HG03442 (cell line): Measurements from ENCODE around the gene LYPD3.
"Not testable (repeated sequence)": the region's sequence is repeated elsewhere in the genome, so short reads cannot be mapped to it uniquely, and the experiment has no call there.

Experiments used
- ATAC-seq: cut with Tn5 transposase; IDR thresholded peaks from one replicate; pipeline ENCODE4 v1.9.1; 2021; ENCODE audit warnings: mild to moderate bottlenecking, moderate library complexity; ENCODE audit not compliant: unreplicated experiment

LYPD3 gene

DNA sequence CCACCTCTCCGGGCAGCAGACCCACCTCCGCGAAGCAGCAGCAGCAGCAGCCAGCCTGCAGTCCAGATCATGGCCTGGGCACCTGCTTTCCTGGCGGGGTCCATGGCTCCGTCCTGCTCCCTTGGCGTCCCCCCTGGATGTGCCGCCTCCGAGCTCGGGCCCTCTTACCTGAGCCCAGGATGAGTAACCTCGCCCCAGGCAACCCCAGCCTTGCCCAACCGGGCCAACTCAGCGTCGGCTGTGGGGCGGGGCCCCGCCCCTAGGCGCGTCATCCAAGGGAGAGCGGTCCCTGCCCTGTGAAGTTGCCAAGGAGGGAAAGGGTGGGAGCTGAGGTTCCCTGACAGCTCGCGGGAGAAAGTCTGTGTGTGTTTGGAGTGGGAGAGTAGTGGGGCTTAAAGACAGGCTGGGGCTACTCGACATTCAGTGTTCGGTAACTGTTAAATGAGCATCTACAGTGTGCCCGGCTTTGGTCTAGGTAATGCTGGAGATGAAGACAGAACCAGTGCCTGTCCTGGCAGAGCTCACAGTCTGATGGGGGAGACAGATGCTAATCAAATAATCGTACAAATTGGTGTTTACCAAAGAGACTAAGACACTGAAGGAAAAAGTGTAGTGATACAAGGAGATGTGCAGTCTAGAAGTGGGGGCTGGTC lies at the start of gene LYPD3:
Gene LYPD3, minus strand, starts transcription at position 141 of the 653 bp plus-strand sequence. Its CDS starts 37 bp downstream, at position 104.
- ATAC-seq: no peak

DNA sequence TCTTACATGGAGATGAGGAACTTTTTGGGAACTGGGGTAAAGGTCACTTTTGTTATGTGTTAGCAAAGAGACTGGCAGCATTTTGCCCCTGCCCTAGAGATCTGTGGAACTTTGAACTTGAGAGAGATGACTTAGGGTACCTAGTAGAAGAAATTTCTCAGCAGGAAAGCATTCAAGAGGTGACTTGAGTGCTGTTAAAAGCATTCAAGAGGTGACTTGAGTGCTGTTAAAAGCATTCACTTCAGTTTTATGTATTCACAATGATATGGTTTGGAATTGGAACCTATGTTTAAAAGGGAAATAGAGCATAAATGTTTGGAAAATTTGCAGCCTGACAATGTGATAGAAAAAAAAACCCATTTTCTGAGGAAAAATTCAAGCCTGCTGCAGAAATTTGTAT lies 47.0 kb upstream of the LYPD3 start:
- ATAC-seq: not testable (repeated sequence)

DNA sequence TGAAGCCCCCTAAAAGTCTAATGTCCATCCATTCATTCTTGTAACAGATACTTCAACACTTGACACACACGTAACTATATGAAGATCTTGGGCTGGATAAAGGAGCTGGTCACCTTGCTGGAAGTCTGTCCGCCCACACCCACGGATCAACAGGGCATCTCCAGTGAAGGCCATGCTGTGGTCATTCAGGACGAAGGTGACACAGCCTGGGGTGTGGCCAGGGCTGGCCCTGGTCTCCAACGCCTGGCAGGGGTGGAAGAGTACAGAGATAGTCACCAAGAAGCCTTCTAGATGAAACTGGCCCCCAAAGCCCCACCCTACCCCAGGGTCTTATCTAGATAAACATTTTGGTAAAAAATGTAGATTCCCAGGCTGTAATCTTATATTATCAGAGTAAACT lies 45.9 kb upstream of the LYPD3 start:
- no peak for ATAC-seq

DNA sequence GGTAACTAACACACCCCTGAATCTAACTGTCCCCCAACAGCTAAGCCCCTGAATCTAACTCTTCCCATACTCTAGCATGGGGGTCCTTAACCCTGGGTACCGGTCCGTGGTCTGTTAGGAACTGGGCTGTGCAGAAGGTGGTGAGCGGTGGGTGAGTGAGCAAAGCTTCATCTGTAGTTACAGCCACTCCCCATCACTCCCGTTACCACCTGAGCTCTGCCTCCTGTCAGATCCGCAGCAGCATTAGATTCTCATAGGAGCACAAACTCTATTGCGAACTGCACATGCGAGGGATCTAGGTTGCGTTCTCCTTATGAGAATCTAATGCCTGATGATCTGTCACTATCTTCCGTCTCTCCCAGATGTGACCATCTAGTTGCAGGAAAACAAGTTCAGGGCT lies 45.3 kb upstream of the LYPD3 start:
- ATAC-seq: no peak

DNA sequence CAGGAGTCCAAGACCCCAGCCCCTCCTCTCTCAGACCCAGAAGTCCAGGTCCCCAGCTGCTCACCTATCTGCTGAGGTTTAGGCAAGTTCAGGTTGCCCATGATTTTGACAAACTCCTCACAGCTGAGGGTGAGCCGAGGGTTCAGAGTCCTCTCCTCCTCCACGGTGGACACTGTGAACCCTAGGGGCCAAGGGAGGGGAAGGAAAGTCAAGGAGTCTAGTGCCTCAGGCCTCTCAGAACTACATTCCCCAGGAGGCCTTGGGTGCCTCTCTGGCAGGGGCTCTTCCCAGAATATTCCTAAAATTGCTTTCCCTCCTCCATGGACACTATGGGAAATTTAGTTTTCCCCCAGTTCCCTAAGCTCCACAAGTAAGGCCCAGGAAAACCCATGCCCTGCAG lies 42.5 kb upstream of the LYPD3 start:
- no peak for ATAC-seq

DNA sequence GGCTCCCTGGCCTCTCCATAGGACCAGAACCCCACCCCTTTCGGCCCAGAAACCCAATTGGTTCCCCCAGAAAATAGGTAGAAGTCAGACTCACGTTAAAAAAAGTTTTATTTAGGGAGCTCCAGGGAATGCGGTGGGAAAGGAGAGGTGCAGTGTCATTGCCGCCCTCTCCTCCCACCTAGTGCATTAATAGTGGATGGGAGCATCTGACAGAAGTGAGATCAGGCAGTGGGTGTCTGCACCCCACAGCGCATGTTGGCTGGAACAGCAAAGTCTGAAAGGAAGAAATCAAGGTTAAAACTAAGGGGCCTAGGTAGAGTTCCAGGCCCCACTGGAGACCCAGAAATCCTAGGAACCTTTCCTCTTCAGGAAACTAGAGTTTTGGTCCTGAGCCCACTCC lies 41.2 kb upstream of the LYPD3 start:
- no peak for ATAC-seq

DNA sequence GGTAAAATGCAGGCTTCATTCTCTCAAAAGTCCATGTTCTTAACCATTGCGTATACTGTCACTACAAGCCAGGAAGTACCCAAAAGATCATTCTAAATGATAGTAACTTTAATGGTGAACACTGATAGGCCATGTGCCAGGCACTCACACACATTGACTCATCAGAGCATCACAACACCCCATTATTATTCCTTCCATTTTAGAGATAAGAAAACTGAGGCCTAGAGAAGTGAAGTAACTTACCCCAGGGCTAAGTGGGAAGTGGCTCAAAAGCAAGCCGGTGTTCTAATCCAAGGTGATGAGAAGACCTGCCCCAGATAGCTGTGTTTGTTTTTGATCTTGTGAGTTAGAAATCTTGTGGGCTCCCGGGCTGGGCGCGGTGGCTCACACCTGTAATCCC lies 40.5 kb upstream of the LYPD3 start:
- ATAC-seq: no peak

DNA sequence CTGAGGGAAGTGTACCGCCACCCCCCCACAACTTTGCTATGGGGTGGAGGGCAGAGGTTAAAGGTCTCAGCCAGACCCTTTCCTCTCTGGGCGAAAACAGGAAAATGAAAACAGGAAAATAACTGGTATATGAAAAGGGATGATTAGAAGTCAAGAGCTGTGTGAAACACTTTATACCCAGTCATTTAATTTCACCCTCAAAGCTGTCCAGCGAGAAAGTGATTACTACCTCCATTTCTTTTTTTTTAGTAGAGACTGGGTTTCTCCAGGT lies 39.7 kb upstream of the LYPD3 start:
- ATAC-seq: no peak

DNA sequence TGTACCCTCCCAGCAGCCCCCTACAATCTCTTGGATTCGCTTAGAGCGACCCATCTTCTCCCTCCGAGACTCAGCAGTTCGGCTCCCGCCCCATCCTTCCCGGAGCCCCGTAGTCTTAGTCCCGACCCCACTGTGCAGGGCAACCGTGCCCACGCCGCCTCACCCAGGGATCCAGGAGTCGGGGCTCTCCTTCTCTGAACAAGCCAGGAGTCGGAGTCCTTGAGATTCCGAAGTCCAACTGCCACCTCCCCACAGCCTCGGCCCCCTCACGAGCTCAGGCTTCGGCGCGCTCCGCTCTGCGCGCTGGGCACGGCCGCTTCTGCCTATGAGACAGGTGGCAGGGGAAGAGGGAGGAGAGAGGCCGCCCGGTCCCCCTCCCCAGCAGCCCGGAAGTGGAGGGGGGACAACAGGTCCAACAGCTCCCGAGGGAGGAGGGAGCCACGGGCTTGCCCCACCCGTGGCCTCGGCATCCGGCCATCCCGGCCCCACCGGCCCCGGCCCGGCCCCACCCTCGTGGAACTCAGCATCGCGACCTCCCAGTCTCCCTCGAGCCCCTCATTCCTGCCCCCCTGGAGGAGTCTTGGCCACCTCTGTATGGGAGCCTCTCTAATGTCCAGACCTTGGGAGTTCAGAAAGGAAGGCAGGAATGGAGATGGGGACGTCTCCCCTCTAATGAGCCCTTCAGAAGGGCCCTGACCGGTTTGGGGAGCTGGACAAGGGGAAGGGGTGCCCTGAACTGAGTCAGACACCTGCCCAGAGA lies 39.2 kb upstream of the LYPD3 start, which contains the start of gene PHLDB3:
Gene PHLDB3, minus strand, starts transcription at position 321 of the 760 bp plus-strand sequence. CDS start 628 bp downstream, outside the sequence.
- ATAC-seq: no peak

DNA sequence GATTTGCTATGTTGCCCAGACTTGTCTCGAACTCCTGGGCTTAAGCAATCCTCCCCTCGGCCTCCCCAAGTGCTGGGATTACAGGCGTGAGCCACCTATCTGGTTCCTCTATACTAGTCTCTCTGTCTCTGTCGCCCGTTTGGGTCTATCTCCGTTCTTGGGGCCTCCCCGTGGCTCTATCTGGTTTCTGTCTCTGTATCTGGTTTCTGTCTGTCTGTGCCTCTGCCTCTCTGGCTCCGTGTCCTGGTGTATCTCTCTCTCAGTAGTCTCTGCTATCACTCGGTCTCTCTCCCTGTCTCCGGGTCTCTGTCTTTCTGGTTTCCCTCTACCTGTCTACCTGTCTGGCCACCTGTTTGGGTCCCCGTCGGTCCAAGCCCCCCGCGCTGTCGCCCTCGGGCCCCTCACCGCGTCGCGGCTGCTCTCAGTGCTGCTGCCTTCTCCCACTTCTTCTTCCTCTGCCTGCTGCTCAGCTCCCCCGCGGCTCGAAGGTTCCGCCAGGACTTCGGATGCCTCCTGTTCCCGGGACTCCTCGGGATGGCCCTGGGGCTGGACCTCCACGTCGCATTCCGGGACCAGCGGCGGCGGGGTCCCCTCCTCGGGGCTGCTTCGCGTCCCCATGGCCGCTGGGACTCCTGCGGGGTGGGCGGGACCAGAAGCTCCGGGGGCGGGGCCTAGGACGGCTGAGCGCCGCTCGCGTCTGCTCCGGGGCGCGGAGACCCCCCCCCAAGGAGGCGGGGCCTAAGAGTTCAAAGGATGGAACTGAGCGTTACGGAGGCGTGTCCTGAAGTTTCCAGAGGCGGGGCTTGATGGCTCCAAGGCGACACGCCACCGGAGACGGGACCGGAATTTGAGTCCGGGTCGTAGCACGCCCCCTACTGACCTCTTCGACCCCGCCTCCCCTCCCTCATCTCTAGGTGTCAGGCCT lies 38.4 kb upstream of the LYPD3 start:
- ATAC-seq: peak; percentile 85

DNA sequence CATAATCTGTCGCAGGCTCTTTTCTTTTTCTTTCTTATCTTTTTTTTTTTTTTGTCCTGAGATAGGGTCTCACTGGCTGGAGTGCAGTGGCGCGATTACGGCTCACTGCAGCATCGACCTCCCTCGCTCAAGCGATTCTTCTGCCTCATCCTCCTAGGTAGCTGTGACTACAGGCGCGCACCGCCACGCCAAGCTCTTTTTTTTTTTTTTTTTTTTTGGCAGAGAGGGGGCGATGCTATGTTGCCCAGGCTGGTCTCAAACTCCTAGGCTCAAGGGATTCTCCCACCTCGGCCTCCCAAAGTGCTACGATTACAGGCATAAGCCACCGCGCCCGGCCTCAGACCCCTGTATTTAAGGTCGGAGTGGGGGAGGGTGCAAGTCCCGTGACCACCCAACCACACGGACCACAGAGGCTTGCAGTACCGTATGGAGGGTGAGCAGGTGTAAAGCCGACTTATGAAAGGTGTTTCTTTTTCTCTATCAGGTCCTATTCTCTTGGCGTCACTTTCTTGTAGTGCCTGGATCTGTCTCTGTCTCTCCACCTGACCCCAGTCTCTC lies 37.1 kb upstream of the LYPD3 start:
- ATAC-seq: no peak

DNA sequence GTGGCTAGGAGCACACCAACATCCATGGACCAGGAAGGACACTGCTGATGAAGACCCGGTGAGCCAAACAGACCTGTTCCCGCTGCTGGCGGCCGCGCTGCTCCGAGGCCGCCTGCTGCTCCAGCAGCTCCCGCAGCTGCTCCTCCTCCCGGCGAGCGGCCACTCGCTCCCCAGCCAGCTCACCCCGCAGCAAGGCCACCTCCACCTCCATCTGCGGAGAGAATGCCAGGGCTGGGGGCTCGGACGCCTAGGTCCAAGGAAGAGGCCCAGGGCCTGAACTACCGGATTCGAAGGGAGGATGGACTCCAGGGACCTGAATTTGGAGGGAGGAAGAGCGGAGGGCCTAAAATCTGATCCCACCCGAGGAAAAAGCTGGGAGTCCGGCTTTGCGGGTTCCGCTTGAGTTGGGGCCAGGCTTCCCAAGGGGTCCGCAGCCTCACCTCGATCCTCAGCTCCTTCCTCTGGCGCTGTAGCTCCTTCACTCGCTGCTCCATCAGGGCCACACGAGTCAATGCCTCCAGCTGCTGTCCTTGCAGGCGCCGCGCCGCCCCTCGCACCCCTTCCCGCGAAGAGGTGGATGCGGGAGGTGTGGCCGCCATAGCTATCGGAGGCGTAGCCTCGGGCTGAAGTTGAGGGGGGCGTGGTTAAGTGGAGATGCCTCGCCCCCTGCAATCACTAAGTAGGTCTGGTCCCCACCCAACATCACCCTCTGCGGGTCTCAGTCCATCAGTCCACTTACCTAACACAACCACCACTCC lies 36.4 kb upstream of the LYPD3 start:
- no peak for ATAC-seq

DNA sequence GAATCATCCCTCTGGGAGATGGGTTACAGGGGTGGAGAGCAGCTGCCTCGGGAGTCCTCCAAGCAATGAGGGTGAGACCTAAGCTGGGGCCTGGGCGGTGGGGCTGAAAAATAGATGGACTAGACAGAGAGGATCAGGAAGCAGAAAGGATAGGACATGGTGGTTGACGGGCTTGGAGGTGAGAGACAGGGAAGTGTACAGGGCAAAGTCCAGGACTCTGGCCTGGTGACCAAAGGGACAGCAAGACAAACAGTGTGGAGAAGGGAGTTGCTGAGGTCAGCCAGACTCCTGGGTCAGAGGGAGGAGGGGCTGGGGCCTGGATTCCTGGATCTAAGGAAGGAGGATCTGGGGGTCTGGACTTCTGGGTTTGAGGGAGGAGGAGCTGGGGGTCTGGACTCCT lies 33.6 kb upstream of the LYPD3 start:
- no peak for ATAC-seq

DNA sequence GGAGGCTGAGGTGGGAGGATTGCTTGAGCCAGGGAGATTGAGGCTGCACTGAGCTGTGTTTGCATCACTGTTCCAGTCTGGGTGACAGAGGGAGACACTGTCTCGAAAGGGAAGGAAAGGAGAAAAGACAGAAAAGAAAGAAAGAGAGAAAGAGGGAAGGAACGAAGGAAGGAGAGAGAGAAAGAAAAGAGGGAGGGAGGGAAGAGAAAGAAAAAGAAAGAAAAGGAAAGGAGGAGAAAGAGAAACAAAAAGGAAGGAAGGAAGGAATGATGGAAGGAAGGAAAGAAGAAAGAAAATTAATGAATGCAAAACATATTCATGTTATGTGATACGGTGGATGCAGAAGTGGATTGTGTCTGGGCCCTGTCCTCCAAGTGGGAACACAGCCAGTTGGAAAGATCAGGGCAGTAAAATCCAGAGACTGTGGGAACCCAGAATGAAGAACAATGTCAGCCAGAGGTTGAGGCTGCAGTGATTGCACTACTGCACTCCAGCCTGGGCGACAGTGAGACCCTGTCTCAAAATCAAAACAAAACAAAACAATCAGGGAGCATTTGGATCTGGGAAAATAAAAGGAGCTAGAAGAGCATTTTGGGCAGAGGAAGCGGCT lies 32.9 kb upstream of the LYPD3 start:
- no peak for ATAC-seq

DNA sequence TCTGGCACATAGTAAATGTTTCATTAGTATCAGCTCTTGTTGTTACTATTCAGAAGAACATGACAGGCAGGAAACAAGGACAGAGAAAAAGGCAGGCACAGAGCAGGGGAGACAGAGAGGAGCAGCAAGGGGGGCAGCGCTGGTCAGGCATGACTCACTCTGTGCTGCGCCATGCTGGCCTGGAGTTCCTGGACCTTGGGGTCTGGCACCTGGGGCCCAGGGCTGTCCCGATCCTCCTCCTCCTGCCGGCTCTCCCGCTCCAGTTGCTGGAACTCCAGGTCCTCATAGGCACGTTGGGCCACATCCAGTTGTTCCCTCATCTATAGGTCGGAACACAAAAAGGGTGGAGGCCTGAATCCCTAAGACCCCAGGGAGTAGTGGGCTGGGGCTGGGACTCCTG lies 31.6 kb upstream of the LYPD3 start:
- ATAC-seq: no peak

DNA sequence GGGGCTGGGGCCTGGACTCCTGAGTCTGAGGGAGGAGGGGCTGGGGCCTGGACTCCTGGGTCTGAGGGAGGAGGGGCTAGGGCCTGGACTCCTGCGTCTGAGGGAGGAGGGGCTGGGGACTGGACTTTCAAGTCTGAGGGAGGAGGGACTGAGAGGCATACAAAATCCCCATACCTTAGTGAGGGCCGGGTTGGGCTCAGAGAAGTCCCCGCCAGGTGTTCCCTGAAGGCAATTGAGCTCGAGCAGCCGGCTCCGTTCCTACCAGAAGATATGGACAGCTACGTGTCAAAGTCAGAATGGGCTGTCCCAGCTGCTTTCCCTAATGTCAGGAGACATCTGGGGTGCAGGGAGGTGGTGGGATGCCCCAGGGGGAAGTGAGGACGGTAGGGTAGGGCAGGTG lies 29.7 kb upstream of the LYPD3 start:
- no peak for ATAC-seq

DNA sequence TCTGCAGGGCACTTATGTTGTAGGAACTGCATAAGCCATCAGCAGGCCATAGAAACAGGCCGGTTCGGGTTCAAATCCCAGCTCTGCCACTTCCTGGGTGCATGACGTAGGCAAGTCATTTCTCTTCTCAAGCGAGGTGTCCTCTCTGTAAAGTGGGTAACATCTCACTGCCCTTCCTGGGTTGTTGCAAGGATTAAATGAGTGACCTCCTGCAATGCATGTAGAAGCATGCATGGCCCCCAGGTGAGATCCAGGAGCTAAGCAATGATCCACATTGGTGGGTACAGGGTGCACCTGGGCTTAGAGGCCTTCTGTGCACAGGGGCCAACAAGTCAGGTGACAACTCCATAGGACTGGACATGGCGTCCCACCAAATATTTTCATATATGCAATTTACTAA lies 25.4 kb upstream of the LYPD3 start:
- ATAC-seq: no peak

DNA sequence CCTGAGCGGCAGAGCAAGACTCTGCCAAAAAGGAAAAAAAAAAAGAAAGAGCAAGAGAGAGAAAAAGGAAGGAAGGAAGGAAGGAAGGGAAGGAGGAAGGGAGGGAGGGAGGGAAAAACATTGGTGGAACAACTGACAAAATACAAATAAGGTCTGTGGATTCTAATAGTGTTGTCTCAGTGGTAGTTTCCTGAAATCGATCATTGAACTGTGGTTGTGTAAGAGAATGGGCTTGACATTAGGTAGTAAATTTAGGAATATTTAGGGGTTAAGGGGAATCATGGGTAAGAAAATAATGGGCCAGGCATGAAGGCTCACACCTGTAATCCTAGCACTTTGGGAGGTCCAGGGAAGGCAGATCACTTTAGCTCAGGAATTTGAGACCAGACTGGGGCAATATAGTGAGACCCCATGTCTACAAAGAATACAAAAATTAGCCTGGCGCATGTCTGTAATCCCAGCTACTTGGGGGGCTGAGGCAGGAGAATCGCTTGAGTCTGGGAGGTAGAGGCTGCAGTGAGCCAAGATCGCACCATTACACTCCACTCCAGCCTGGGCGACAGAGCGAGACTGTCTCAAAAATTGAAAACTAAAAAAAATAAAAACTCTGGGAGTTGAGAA lies 24.7 kb upstream of the LYPD3 start:
- ATAC-seq: no peak

DNA sequence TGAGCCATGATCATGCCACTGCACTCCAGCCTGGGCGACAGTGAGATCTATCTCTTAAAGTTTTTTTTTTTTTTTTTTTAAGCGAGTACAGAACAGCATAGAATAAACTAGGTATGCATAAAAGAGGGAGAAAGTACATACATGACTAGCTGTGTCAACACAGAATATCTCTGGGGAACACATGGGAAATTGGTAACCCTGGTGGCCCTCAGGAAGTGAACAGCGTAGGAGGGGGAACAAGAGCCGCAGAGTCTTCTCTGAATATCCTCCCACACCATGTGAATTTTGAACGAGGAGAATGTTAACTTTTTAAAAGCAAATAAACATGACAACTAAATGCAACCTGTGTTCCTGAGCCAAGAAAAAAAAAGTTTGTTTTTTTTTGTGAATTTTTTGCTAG lies 23.9 kb upstream of the LYPD3 start:
- peak; percentile 47 for ATAC-seq

DNA sequence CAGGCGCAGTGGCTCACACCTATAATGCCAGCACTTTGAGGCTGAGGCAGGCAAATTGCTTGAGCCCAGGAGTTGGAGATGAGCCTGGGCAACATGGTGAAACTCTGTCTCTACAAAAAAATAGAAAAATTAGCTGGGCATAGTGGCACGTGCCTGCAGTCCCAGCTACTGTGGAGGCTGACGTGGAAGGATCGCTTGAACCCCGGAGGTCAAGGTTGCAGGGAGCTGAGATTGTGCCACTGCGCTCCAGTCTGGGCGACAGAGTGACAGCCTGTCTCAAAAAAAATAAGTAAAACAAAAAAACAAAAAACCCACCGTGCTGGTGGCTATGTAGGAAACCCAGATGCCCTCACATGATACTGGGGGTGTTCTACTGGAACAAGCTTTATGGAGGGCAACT lies 22.8 kb upstream of the LYPD3 start:
- no peak for ATAC-seq
